CD8-positive, alpha-beta memory T cell (primary cell): ENCODE data around the gene TMEM120B. TPM values are rescaled to one million over a fixed set of nuclear protein-coding genes. Genes with fewer than 3 reads are reported as not detected.

ENCODE experiments used
- CTCF ChIA-PET: fragments of 350-600 bp; sonication (Branson Sonifier 250); formaldehyde crosslinking; loops from one replicate; lab custom pipeline; 2021; ENCODE audit warnings: antibody characterized with exemption; lab: Charles Lee
- POLR2A ChIA-PET: fragments of 350-600 bp; sonication (Branson Sonifier 250); formaldehyde crosslinking; loops from one replicate; lab custom pipeline; 2021; ENCODE audit warnings: antibody characterized with exemption; lab: Charles Lee
- DNase-seq, 5 donors: peaks; one replicate each; pipeline versions ENCODE4 v3.0.0 to v3.0.0-alpha.2; 2020 to 2022; ENCODE audit warnings: mixed read lengths in 1 of 5
- H3K27ac ChIP-seq: one replicate; pipeline ENCODE4 v1.7.0; 2013; ENCODE audit warnings: low read depth, mild to moderate bottlenecking, low read length, moderate library complexity
- H3K27me3 ChIP-seq: 2 replicates; pipeline ENCODE4 v1.7.0; 2013; ENCODE audit warnings: low read length, mild to moderate bottlenecking; ENCODE audit not compliant: insufficient read depth, poor library complexity, severe bottlenecking
- H3K36me3 ChIP-seq: 2 replicates; pipeline ENCODE4 v1.7.0; 2013; ENCODE audit warnings: mild to moderate bottlenecking, low read length, moderate library complexity; ENCODE audit not compliant: insufficient read depth
- H3K4me1 ChIP-seq: 2 replicates; pipeline ENCODE4 v1.7.0; 2013; ENCODE audit warnings: mild to moderate bottlenecking, low read length, moderate library complexity; ENCODE audit not compliant: insufficient read depth
- H3K4me3 ChIP-seq: 2 replicates; pipeline ENCODE4 v1.7.0; 2013; ENCODE audit warnings: mild to moderate bottlenecking, low read length
- H3K9me3 ChIP-seq: 2 replicates; pipeline ENCODE4 v1.7.0; 2013; ENCODE audit warnings: mild to moderate bottlenecking, low read length
- H3K27ac Mint-ChIP-seq, 8 donors: one replicate each; pipeline ENCODE4 v1.8.0; 2020 to 2021; ENCODE audit warnings: mixed read lengths in 8 of 8, mild to moderate bottlenecking in 6 of 8, inconsistent platforms in 3 of 8, moderate library complexity in 3 of 8
- H3K27me3 Mint-ChIP-seq, 2 donors: one replicate each; pipeline ENCODE4 v1.8.0; 2020 to 2021; ENCODE audit warnings: mixed read lengths in 2 of 2, mild to moderate bottlenecking in 1 of 2, moderate library complexity in 1 of 2
- H3K36me3 Mint-ChIP-seq, 3 donors: one replicate each; pipeline ENCODE4 v1.8.0; 2020 to 2021; ENCODE audit warnings: mixed read lengths in 3 of 3, inconsistent platforms in 1 of 3, mild to moderate bottlenecking in 1 of 3
- H3K4me1 Mint-ChIP-seq, 3 donors: one replicate each; pipeline ENCODE4 v1.8.0; 2020 to 2021; ENCODE audit warnings: mixed read lengths in 3 of 3, inconsistent platforms in 1 of 3, mild to moderate bottlenecking in 1 of 3
- H3K4me3 Mint-ChIP-seq, 7 donors: one replicate each; pipeline ENCODE4 v1.8.0; 2020 to 2021; ENCODE audit warnings: mixed read lengths in 7 of 7, mild to moderate bottlenecking in 6 of 7, moderate library complexity in 4 of 7, inconsistent platforms in 2 of 7
- H3K9me3 Mint-ChIP-seq, 5 donors: one replicate each; pipeline ENCODE4 v1.8.0; 2020 to 2022; ENCODE audit warnings: mixed read lengths in 5 of 5, mild to moderate bottlenecking in 3 of 5, moderate library complexity in 2 of 5, inconsistent platforms in 1 of 5
- polyA plus RNA-seq: library from polyadenylated mRNA; unstranded; fragments of 300-500 nt; fragmentation: Illumina TruSeq; gene quantifications from one replicate; pipeline ENCODE4 v1.2.3, GENCODE V29; 2021
- total RNA-seq, 2 experiments: library from RNA; stranded (reverse); gene quantifications; one replicate each; pipeline ENCODE4 v1.2.3, GENCODE V29; 2021

TMEM120B gene
- total and polyA plus RNA-seq, 3 experiments from 2014 or later: 3.9 to 15.2 (median 12.5) TPM

GRCh38 chr12:121816925-121817647 is 104.5 kb downstream of the TMEM120B start:
- peaks cover 18 to 33% (median 22%) of the 10 kb centered on the region in 3 donors for H3K4me1 Mint-ChIP-seq
- peak in 1 of 5 donors; percentile 47 for DNase-seq
- H3K27ac Mint-ChIP-seq: peak overlapping the region in 1 of 8 donors; percentile 60
- peaks cover 18% of the 10 kb centered on the region for H3K4me1 ChIP-seq
- POLR2A ChIA-PET: no interaction called here
- H3K27ac ChIP-seq: no peak overlapping the region
- no peaks in the 10 kb centered on the region for H3K9me3 ChIP-seq
- H3K9me3 Mint-ChIP-seq: no peaks in the 10 kb centered on the region
- CTCF ChIA-PET: interaction anchor here (38.2 kb wide), 1 partner anchor 35 kb away, joined by 1908 read pairs; the partner anchor contains the start of genes RHOF and SETD1B
- H3K4me3 Mint-ChIP-seq: no peak overlapping the region
- no peaks in the 10 kb centered on the region for H3K27me3 ChIP-seq
- no peak overlapping the region for H3K4me3 ChIP-seq
- H3K36me3 Mint-ChIP-seq: peaks cover 6 to 86% (median 11%) of the 10 kb centered on the region in 3 donors
- H3K27me3 Mint-ChIP-seq: peaks cover 0 to 2% of the 10 kb centered on the region in 2 donors
- peaks cover 47% of the 10 kb centered on the region for H3K36me3 ChIP-seq

GRCh38 chr12:121817648-121818043 is 105.1 kb downstream of the TMEM120B start:
- Mint-ChIP-seq H3K4me3 (no peak overlapping the region), H3K36me3 (peaks cover 6 to 86% (median 15%) of the 10 kb centered on the region in 3 donors), H3K27ac (no peak overlapping the region), H3K9me3 (no peaks in the 10 kb centered on the region), H3K27me3 (peaks cover 0 to 2% of the 10 kb centered on the region in 2 donors), H3K4me1 (peaks cover 16 to 28% (median 18%) of the 10 kb centered on the region in 3 donors)
- POLR2A ChIA-PET: interaction anchor here (0.6 kb wide), 1 partner anchor 21 kb away, joined by 5 read pairs; no protein-coding TSS in a partner anchor
- Histone ChIP-seq H3K36me3 (peaks cover 47% of the 10 kb centered on the region), H3K4me1 (peaks cover 12% of the 10 kb centered on the region), H3K27me3 (no peaks in the 10 kb centered on the region), H3K4me3 (no peak overlapping the region), H3K27ac (no peak overlapping the region), H3K9me3 (no peaks in the 10 kb centered on the region)
- CTCF ChIA-PET: interaction anchor here (38.2 kb wide), 1 partner anchor 35 kb away, joined by 1908 read pairs; the partner anchor contains the start of genes RHOF and SETD1B
- no peak for DNase-seq

- Histone ChIP-seq H3K4me3 (no peak overlapping the region), H3K27me3 (no peaks in the 10 kb centered on the region), H3K9me3 (no peaks in the 10 kb centered on the region), H3K4me1 (no peaks in the 10 kb centered on the region), H3K27ac (no peak overlapping the region), H3K36me3 (peaks cover 52% of the 10 kb centered on the region)
- Mint-ChIP-seq H3K36me3 (peaks cover 6 to 84% (median 14%) of the 10 kb centered on the region in 3 donors), H3K27me3 (no peaks in the 10 kb centered on the region), H3K4me1 (peaks cover 5 to 15% (median 6%) of the 10 kb centered on the region in 3 donors), H3K9me3 (no peaks in the 10 kb centered on the region), H3K4me3 (no peak overlapping the region), H3K27ac (peak overlapping the region in 1 of 8 donors; percentile 10)
- ChIA-PET CTCF (interaction anchor here (38.2 kb wide), 1 partner anchor 37 kb away, joined by 1908 read pairs; the partner anchor contains the start of genes RHOF and SETD1B), POLR2A (no interaction called here)
- DNase-seq: peak in 1 of 5 donors; percentile 34
Measured at GRCh38 chr12:121819212-121819949, 106.8 kb downstream of the TMEM120B start.

- POLR2A ChIA-PET: interaction anchor here (0.6 kb wide), 1 partner anchor 17 kb away, joined by 3 read pairs; no protein-coding TSS in a partner anchor
- peaks cover 5 to 15% (median 6%) of the 10 kb centered on the region in 3 donors for H3K4me1 Mint-ChIP-seq
- Histone ChIP-seq H3K9me3 (no peaks in the 10 kb centered on the region), H3K4me3 (no peak overlapping the region), H3K27me3 (no peaks in the 10 kb centered on the region), H3K36me3 (peaks cover 49% of the 10 kb centered on the region), H3K27ac (no peak overlapping the region), H3K4me1 (no peaks in the 10 kb centered on the region)
- no peak for DNase-seq
- H3K4me3 Mint-ChIP-seq: no peak overlapping the region
- H3K27me3 Mint-ChIP-seq: no peaks in the 10 kb centered on the region
- CTCF ChIA-PET: interaction anchor here (1.1 to 3.3 kb wide), 2 partner anchors 8 to 25 kb away, joined by 4 to 19 read pairs; no protein-coding TSS in a partner anchor
- peaks cover 6 to 84% (median 14%) of the 10 kb centered on the region in 3 donors for H3K36me3 Mint-ChIP-seq
- no peaks in the 10 kb centered on the region for H3K9me3 Mint-ChIP-seq
- H3K27ac Mint-ChIP-seq: no peak overlapping the region
Measured at GRCh38 chr12:121820056-121820455, 107.5 kb downstream of the TMEM120B start.

GRCh38 chr12:121822393-121823100 is 110.0 kb downstream of the TMEM120B start:
- Mint-ChIP-seq H3K27ac (no peak overlapping the region), H3K9me3 (peaks cover 0 to 2% (median 0%) of the 10 kb centered on the region in 5 donors), H3K4me3 (no peak overlapping the region), H3K27me3 (no peaks in the 10 kb centered on the region), H3K36me3 (peaks cover 0 to 82% (median 11%) of the 10 kb centered on the region in 3 donors), H3K4me1 (peaks cover 0 to 8% (median 3%) of the 10 kb centered on the region in 3 donors)
- DNase-seq: peak in 1 of 5 donors; percentile 3
- Histone ChIP-seq H3K36me3 (peaks cover 36% of the 10 kb centered on the region), H3K9me3 (no peaks in the 10 kb centered on the region), H3K27ac (no peak overlapping the region), H3K27me3 (no peaks in the 10 kb centered on the region), H3K4me3 (no peak overlapping the region), H3K4me1 (no peaks in the 10 kb centered on the region)
- ChIA-PET POLR2A (interaction anchor here (0.9 kb wide), 1 partner anchor 19 kb away, joined by 3 read pairs; no protein-coding TSS in a partner anchor), CTCF (interaction anchor here (3.3 kb wide), 1 partner anchor 27 kb away, joined by 19 read pairs; no protein-coding TSS in a partner anchor)

- ChIA-PET POLR2A (no interaction called here), CTCF (interaction anchor here (0.9 to 4.7 kb wide), 3 partner anchors 11 to 28 kb away, joined by 3 to 29 read pairs (median 19); no protein-coding TSS in a partner anchor)
- no peak overlapping the region for H3K4me3 ChIP-seq
- H3K27me3 ChIP-seq: no peaks in the 10 kb centered on the region
- no peaks in the 10 kb centered on the region for H3K27me3 Mint-ChIP-seq
- H3K9me3 ChIP-seq: no peaks in the 10 kb centered on the region
- H3K27ac ChIP-seq: no peak overlapping the region
- H3K27ac Mint-ChIP-seq: no peak overlapping the region
- peak in 1 of 5 donors; percentile 2 for DNase-seq
- H3K9me3 Mint-ChIP-seq: peaks cover 0 to 2% (median 0%) of the 10 kb centered on the region in 5 donors
- H3K36me3 Mint-ChIP-seq: peaks cover 0 to 80% (median 9%) of the 10 kb centered on the region in 3 donors
- H3K4me1 ChIP-seq: no peaks in the 10 kb centered on the region
- H3K4me3 Mint-ChIP-seq: no peak overlapping the region
- H3K4me1 Mint-ChIP-seq: peaks cover 0 to 8% (median 3%) of the 10 kb centered on the region in 3 donors
- H3K36me3 ChIP-seq: peaks cover 38% of the 10 kb centered on the region
Measured at GRCh38 chr12:121823101-121823726, 110.7 kb downstream of the TMEM120B start.

- Histone ChIP-seq H3K36me3 (peaks cover 43% of the 10 kb centered on the region), H3K27me3 (no peaks in the 10 kb centered on the region), H3K27ac (no peak overlapping the region), H3K4me1 (no peaks in the 10 kb centered on the region), H3K9me3 (no peaks in the 10 kb centered on the region), H3K4me3 (no peak overlapping the region)
- Mint-ChIP-seq H3K9me3 (peaks cover 0 to 2% (median 0%) of the 10 kb centered on the region in 5 donors), H3K4me1 (peaks cover 0 to 13% (median 6%) of the 10 kb centered on the region in 3 donors), H3K27ac (no peak overlapping the region), H3K36me3 (peaks cover 0 to 82% (median 15%) of the 10 kb centered on the region in 3 donors), H3K27me3 (no peaks in the 10 kb centered on the region), H3K4me3 (no peak overlapping the region)
- POLR2A ChIA-PET: interaction anchor here (0.8 kb wide), 1 partner anchor 54 kb away, joined by 5 read pairs; no protein-coding TSS in a partner anchor
- DNase-seq: peak in 1 of 5 donors; percentile 14
- CTCF ChIA-PET: interaction anchor here (0.9 to 4.7 kb wide), 3 partner anchors 8 to 29 kb away, joined by 3 to 29 read pairs (median 4); no protein-coding TSS in a partner anchor
Measured at GRCh38 chr12:121823727-121824115, 111.2 kb downstream of the TMEM120B start.
